Measurements from ENCODE around the gene AKIP1.

Gene AKIP1

GRCh38 chr11:8942518-8943066 lies 31.6 kb downstream of the AKIP1 start, which contains the start of gene ASCL3:
Gene ASCL3 (minus strand): TSS chr11:8943016. CDS start chr11:8938161, 4,855 bp downstream.
- no peak within 1 kb of the TSS for H2AFZ ChIP-seq
- TF ChIP-seq CTCF (IDR thresholded peaks at IDR 0.05), result no peak
- peaks cover 2% of the 10 kb centered on the region for H3K4me1 ChIP-seq
- no peaks in the 10 kb centered on the region for H3K9me3 ChIP-seq (ENCODE audit: control insufficient read depth, low read length)
- H3K4me2 ChIP-seq (ENCODE audit: low read length), result no peak within 1 kb of the TSS
- no peak within 1 kb of the TSS for H3K9ac ChIP-seq
- no peaks in the 10 kb centered on the region for H3K79me2 ChIP-seq
- H3K27me3 ChIP-seq (ENCODE audit: control insufficient read depth, insufficient read depth, low read length), result no peaks in the 10 kb centered on the region
- no peak within 1 kb of the TSS for H3K4me3 ChIP-seq (ENCODE audit: low read depth, low read length)
- no peak within 1 kb of the TSS for H3K27ac ChIP-seq
- H3K36me3 ChIP-seq (ENCODE audit: control insufficient read depth, insufficient read depth, low read length), result no peaks in the 10 kb centered on the region

- peak overlapping the region; percentile 65 for H3K27ac ChIP-seq
- no peak overlapping the region for H2AFZ ChIP-seq
- H3K36me3 ChIP-seq (ENCODE audit: control insufficient read depth, insufficient read depth, low read length), result no peaks in the 10 kb centered on the region
- H3K27me3 ChIP-seq (ENCODE audit: control insufficient read depth, insufficient read depth, low read length), result no peaks in the 10 kb centered on the region
- no peaks in the 10 kb centered on the region for H3K9me3 ChIP-seq (ENCODE audit: control insufficient read depth, low read length)
- no peak overlapping the region for H3K9ac ChIP-seq
- no peaks in the 10 kb centered on the region for H3K79me2 ChIP-seq
- H3K4me1 ChIP-seq, result peaks cover 2% of the 10 kb centered on the region
- no peak for TF ChIP-seq CTCF (IDR thresholded peaks at IDR 0.05)
- H3K4me3 ChIP-seq (ENCODE audit: low read depth, low read length), result peak overlapping the region; percentile 18
- peak overlapping the region; percentile 55 for H3K4me2 ChIP-seq (ENCODE audit: low read length)
Measured at GRCh38 chr11:8947230-8947943, 36.4 kb downstream of the AKIP1 start.

- no peak for TF ChIP-seq CTCF (IDR thresholded peaks at IDR 0.05)
- Histone ChIP-seq H3K4me3 (ENCODE audit: low read depth, low read length) (no peak overlapping the region), H3K4me1 (peaks cover 2% of the 10 kb centered on the region), H2AFZ (no peak overlapping the region), H3K27me3 (ENCODE audit: control insufficient read depth, insufficient read depth, low read length) (no peaks in the 10 kb centered on the region), H3K4me2 (ENCODE audit: low read length) (no peak overlapping the region), H3K27ac (no peak overlapping the region), H3K9me3 (ENCODE audit: control insufficient read depth, low read length) (no peaks in the 10 kb centered on the region), H3K79me2 (no peaks in the 10 kb centered on the region), H3K36me3 (ENCODE audit: control insufficient read depth, insufficient read depth, low read length) (no peaks in the 10 kb centered on the region), H3K9ac (no peak overlapping the region)
Measured at GRCh38 chr11:8948886-8949285, 37.9 kb downstream of the AKIP1 start.

GRCh38 chr11:8956860-8957259 lies 45.9 kb downstream of the AKIP1 start:
- no peak for TF ChIP-seq CTCF (IDR thresholded peaks at IDR 0.05)
- H3K36me3 ChIP-seq (ENCODE audit: control insufficient read depth, insufficient read depth, low read length), result no peaks in the 10 kb centered on the region

More at GRCh38 chr11:8956860-8957259, 45.9 kb downstream of the AKIP1 start:
- H3K9ac ChIP-seq, result no peak overlapping the region
- no peaks in the 10 kb centered on the region for H3K4me1 ChIP-seq
- H3K9me3 ChIP-seq (ENCODE audit: control insufficient read depth, low read length), result no peaks in the 10 kb centered on the region
- H3K4me2 ChIP-seq (ENCODE audit: low read length), result no peak overlapping the region
- H2AFZ ChIP-seq, result no peak overlapping the region
- H3K4me3 ChIP-seq (ENCODE audit: low read depth, low read length), result no peak overlapping the region
- no peaks in the 10 kb centered on the region for H3K27me3 ChIP-seq (ENCODE audit: control insufficient read depth, insufficient read depth, low read length)
- peaks cover 9% of the 10 kb centered on the region for H3K79me2 ChIP-seq
- H3K27ac ChIP-seq, result no peak overlapping the region
